Mucosa of rectum (tissue), 2 donors: ENCODE data around the gene C1orf56.

Experiments
- H3K27ac ChIP-seq, 2 donors: one replicate each; pipeline ENCODE4 v1.7.0; 2013; ENCODE audit warnings: inconsistent platforms in 2 of 2, low read depth in 2 of 2, low read length in 2 of 2
- H3K27me3 ChIP-seq, 2 donors: one replicate each; pipeline ENCODE4 v1.7.0; 2013; ENCODE audit warnings: low read length in 2 of 2; ENCODE audit not compliant: control insufficient read depth in 2 of 2, insufficient read depth in 2 of 2
- H3K36me3 ChIP-seq, 2 donors: one replicate each; pipeline ENCODE4 v1.7.0; 2013; ENCODE audit warnings: low read length in 2 of 2; ENCODE audit not compliant: control insufficient read depth in 2 of 2, insufficient read depth in 2 of 2
- H3K4me1 ChIP-seq, 2 donors: one replicate each; pipeline ENCODE4 v1.7.0; 2013; ENCODE audit warnings: low read length in 2 of 2, mild to moderate bottlenecking in 1 of 2; ENCODE audit not compliant: control insufficient read depth in 2 of 2, insufficient read depth in 2 of 2
- H3K4me3 ChIP-seq, 2 donors: one replicate each; pipeline ENCODE4 v1.7.0; 2013; ENCODE audit warnings: low read length in 2 of 2
- H3K9ac ChIP-seq, 2 donors: one replicate each; pipeline ENCODE4 v1.7.0; 2013; ENCODE audit warnings: low read length in 2 of 2, low read depth in 1 of 2, mild to moderate bottlenecking in 1 of 2
- H3K9me3 ChIP-seq, 2 donors: one replicate each; pipeline ENCODE4 v1.7.0; 2013; ENCODE audit warnings: low read length in 2 of 2; ENCODE audit not compliant: control insufficient read depth in 2 of 2
- donor health status: healthy.
- donor health status: Normal muscosa, but diverticular disease.

Gene C1orf56

DNA sequence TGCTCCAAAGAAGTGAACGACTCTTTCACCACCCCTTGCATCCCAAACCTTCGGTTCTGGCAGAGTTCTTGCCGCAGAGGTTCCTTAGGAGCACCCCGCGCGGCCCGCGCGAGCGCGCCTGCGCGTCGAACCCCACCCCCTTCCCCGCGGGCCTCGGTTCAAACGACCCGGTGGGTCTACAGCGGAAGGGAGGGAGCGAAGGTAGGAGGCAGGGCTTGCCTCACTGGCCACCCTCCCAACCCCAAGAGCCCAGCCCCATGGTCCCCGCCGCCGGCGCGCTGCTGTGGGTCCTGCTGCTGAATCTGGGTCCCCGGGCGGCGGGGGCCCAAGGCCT is at the start of gene C1orf56:
C1orf56 (plus strand) TSS at position 161 of the 334 bp plus-strand sequence; CDS start at position 258, 97 bp downstream.
- Histone ChIP-seq H3K36me3 (peaks cover 12 to 13% of the 10 kb centered on the region in 2 donors), H3K9ac (peak within 1 kb of the TSS; percentile 52 to 73), H3K4me3 (peak within 1 kb of the TSS; percentile 69 to 90), H3K4me1 (peaks cover 9 to 16% of the 10 kb centered on the region in 2 donors), H3K9me3 (no peaks in the 10 kb centered on the region), H3K27ac (peak within 1 kb of the TSS; percentile 18 to 79), H3K27me3 (no peaks in the 10 kb centered on the region)

DNA sequence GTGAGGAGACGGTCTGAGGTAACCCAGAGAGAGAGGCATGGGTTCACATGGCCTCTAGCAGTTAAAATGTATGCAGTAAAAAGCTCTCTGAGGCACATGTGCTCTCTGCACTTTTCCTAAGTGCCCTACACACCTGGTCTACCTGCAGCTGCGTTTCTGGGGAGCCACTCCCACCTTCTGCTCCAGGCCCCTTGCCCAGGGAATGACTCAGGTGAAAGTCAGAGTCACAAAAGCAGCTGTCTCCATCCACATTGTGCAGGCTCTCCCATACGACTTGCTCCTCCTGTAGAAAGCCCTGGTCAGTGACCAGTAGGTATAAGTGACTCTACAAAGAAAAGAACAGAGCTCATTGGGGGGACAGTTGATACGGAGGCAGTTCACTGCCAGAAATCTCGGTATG is 49.6 kb upstream of the C1orf56 start:
- H3K4me1 ChIP-seq = peaks cover 2 to 3% of the 10 kb centered on the region in 2 donors
- no peak overlapping the region for H3K9ac ChIP-seq
- H3K9me3 ChIP-seq = no peaks in the 10 kb centered on the region
- H3K4me3 ChIP-seq = no peak overlapping the region
- H3K27me3 ChIP-seq = no peaks in the 10 kb centered on the region
- H3K27ac ChIP-seq = no peak overlapping the region
- H3K36me3 ChIP-seq = peaks cover 46 to 52% of the 10 kb centered on the region in 2 donors

DNA sequence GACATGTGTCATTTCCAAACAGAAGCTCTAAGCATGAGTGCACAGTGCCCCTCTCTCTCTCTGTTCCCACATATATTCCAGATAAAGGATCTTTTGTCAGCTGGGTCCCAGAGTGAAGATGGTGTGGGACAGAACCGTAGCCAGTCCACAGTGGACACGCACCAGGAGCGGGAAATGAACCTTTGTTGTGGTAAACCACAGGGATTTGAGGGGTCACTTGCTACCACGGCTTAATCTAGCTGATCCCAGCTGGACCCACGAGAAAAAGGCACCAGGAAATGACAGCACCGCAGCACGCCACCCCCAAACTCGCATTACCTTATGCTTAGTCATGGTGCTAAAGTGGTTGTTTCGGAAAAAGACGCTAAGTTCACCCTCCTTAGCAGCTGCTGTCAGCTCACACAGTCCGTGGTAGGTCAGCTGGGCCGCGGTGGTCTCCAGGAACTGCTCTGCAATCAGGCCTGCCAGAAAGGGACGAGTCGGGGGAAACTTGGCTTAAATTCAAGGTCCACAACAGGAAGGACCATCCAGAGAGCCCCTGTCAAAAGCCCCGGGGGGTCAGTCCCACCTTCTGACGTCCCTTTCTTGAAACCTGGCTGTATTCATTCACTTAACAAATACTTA is 48.4 kb upstream of the C1orf56 start:
- H3K9ac ChIP-seq = no peak overlapping the region
- H3K4me1 ChIP-seq = peaks cover 9% of the 10 kb centered on the region in 2 donors
- H3K9me3 ChIP-seq = no peaks in the 10 kb centered on the region
- peaks cover 46 to 52% of the 10 kb centered on the region in 2 donors for H3K36me3 ChIP-seq
- H3K4me3 ChIP-seq = no peak overlapping the region
- no peaks in the 10 kb centered on the region for H3K27me3 ChIP-seq
- H3K27ac ChIP-seq = no peak overlapping the region

DNA sequence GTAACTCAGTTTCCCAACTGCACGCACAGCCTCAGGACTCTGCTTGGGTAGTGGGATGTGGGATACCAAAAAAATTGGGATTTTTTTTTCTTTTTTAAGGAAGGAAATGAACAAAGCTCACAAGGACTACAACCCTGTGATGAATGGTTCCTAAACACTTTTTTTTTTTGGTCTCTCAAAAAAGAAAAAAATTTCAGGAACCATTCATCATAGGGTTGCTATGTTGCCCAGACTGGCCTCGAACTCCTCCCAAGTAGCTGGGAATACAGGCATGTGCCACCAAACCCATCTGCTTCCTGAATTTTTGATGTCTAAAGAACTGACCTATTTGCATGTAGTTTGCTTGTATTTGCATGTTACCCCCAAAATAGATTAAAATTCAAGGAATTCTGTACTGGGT is 47.6 kb upstream of the C1orf56 start:
- H3K9ac ChIP-seq = no peak overlapping the region
- no peak overlapping the region for H3K27ac ChIP-seq
- H3K4me1 ChIP-seq = peaks cover 11 to 15% of the 10 kb centered on the region in 2 donors
- no peaks in the 10 kb centered on the region for H3K9me3 ChIP-seq
- H3K36me3 ChIP-seq = peaks cover 46 to 52% of the 10 kb centered on the region in 2 donors
- no peaks in the 10 kb centered on the region for H3K27me3 ChIP-seq
- no peak overlapping the region for H3K4me3 ChIP-seq

DNA sequence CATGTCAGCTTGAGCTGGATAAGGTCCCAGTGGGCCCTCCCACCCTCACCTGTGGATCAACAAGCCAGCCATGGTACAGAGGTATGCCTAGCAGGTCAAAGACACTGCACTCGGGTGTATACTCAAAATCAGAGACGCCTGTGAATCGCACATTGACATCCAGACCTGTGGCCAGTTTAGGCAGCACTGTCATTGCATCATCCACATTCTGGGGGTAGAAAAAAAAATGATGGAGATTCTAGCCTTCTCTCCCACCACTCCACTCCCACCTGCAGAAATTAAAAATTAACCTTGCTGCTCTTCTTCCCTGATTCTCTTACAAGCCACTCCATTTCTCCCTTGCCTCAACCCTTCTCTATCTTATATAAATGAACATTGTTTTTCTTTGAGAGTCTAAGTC is 47.1 kb upstream of the C1orf56 start:
- H3K27ac ChIP-seq = no peak overlapping the region
- H3K9ac ChIP-seq = no peak overlapping the region
- H3K9me3 ChIP-seq = no peaks in the 10 kb centered on the region
- H3K4me3 ChIP-seq = no peak overlapping the region
- peaks cover 12 to 17% of the 10 kb centered on the region in 2 donors for H3K4me1 ChIP-seq
- H3K36me3 ChIP-seq = peaks cover 46 to 50% of the 10 kb centered on the region in 2 donors
- H3K27me3 ChIP-seq = no peaks in the 10 kb centered on the region

DNA sequence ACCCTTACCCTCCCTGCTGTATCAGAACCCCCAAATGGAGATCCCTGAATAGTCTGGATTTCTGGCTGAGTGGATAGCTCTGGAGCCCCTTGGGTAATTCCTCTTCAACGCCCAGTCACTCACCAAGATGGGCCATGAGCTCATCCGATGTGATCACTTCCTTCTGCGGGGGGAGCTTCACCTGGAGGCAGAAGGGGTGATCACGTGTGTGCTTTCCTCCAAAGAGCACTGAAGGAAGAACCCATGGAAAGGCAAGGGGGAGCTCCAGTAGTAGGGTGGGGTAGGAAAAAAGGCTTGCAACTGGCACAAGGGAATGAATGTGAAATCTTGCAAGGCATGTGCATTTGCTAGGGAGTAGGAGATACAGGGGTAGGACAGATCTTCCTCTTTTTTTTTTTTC is 45.9 kb upstream of the C1orf56 start:
- Histone ChIP-seq H3K9ac (no peak overlapping the region), H3K27ac (no peak overlapping the region), H3K27me3 (no peaks in the 10 kb centered on the region)

GRCh38 chr1:151002051-151002450 is 45.5 kb upstream of the C1orf56 start:
- H3K27ac ChIP-seq = no peak overlapping the region
- no peak overlapping the region for H3K4me3 ChIP-seq
- no peaks in the 10 kb centered on the region for H3K27me3 ChIP-seq
- peaks cover 22 to 24% of the 10 kb centered on the region in 2 donors for H3K4me1 ChIP-seq
- no peaks in the 10 kb centered on the region for H3K9me3 ChIP-seq
- no peak overlapping the region for H3K9ac ChIP-seq
- H3K36me3 ChIP-seq = peaks cover 42 to 44% of the 10 kb centered on the region in 2 donors

More for the DNA sequence above, 45.9 kb upstream of the C1orf56 start:
- H3K36me3 ChIP-seq = peaks cover 46 to 49% of the 10 kb centered on the region in 2 donors
- H3K4me1 ChIP-seq = peaks cover 18 to 21% of the 10 kb centered on the region in 2 donors
- no peaks in the 10 kb centered on the region for H3K9me3 ChIP-seq
- H3K4me3 ChIP-seq = no peak overlapping the region

- Histone ChIP-seq H3K27ac (no peak overlapping the region), H3K9me3 (no peaks in the 10 kb centered on the region), H3K36me3 (peaks cover 37 to 39% of the 10 kb centered on the region in 2 donors), H3K4me1 (peaks cover 23 to 28% of the 10 kb centered on the region in 2 donors), H3K9ac (no peak overlapping the region), H3K27me3 (no peaks in the 10 kb centered on the region), H3K4me3 (peak overlapping the region in 1 of 2 donors; percentile 45)
Observed at GRCh38 chr1:151002611-151003010, 44.9 kb upstream of the C1orf56 start.

DNA sequence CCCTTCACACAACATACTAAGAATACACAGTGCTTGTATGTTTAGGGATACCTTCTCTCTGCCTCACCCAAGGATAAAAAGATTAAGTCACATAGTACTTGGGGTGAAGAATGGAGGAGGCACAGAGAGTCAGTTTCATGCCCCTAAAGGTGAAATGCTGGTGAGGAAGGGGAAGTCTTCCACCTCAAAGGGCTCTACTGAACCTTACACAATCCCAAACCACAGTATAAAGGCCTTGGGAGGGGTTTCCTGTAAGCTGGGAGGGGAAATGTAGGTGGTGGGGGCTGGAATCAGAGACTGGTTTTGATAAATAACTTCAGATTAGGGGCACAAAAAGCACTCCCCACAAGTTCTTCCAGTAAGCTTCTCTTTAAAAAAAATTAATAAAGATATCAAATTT is 44.4 kb upstream of the C1orf56 start:
- Histone ChIP-seq H3K4me3 (peak overlapping the region in 1 of 2 donors; percentile 45), H3K27ac (no peak overlapping the region)

DNA sequence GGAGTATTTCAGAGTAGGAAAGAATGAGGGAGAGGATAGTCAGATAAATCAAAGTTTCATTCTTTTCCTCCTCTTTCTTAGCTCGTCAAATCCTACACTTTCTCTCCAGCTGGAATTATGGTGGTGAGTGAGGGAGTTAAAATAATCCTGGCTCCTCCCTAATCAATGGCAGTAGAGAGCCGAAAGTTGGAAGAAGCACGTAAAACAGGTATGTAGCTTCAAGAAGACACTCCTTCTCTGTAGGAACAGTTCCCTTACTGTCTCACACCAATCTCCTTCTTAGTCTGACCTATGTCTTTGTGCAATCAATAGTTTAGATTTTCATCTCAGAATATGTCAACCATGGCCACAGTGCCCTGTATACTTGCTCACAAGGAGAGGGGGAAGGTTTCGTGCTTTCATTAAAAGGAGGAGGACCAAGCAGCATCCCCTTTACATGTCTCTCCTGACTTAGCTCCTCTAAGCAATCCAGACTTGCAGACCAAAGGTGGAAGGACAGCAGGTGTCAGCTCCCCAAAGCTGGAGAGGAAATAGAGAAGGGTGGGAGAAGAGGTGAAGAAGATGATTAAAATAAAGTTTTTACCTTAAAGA is 41.7 kb upstream of the C1orf56 start:
- peak overlapping the region; percentile 87 to 94 for H3K9ac ChIP-seq
- peaks cover 16 to 18% of the 10 kb centered on the region in 2 donors for H3K36me3 ChIP-seq
- peak overlapping the region; percentile 88 to 93 for H3K27ac ChIP-seq
- no peaks in the 10 kb centered on the region for H3K9me3 ChIP-seq
- H3K27me3 ChIP-seq = no peaks in the 10 kb centered on the region
- peak overlapping the region; percentile 81 to 84 for H3K4me3 ChIP-seq
- peaks cover 34 to 40% of the 10 kb centered on the region in 2 donors for H3K4me1 ChIP-seq

More for the DNA sequence above, 44.4 kb upstream of the C1orf56 start:
- H3K36me3 ChIP-seq = peaks cover 31 to 34% of the 10 kb centered on the region in 2 donors
- no peaks in the 10 kb centered on the region for H3K9me3 ChIP-seq
- H3K9ac ChIP-seq = no peak overlapping the region
- no peaks in the 10 kb centered on the region for H3K27me3 ChIP-seq
- H3K4me1 ChIP-seq = peaks cover 25 to 33% of the 10 kb centered on the region in 2 donors
